Measurements from ENCODE around the gene MTAP.

The MTAP gene

DNA sequence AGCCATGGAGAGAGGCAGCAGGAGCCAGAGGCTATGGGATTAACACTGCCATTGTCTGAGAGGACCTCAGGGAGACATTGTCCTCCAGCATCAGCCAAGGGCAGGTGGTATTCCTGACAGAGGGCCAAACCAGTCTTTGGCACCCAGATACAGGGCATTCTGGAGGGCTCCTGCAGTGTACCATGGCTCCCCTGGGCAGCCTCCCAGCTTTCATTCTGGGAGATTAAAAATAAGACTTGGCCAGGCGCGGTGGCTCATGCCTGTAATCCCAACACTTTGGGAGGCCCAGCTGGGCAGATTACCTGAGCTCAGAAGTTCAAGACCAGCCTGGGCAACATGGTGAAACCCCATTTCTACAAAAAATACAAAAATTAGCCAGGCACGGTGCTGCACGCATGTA is 4.2 kb downstream of the MTAP start:
- no peak for DNase-seq

GRCh38 chr9:21810388-21810787 is 8.0 kb downstream of the MTAP start:
- DNase-seq, result no peak

GRCh38 chr9:21810881-21811280 is 8.4 kb downstream of the MTAP start:
- no peak for DNase-seq

DNA sequence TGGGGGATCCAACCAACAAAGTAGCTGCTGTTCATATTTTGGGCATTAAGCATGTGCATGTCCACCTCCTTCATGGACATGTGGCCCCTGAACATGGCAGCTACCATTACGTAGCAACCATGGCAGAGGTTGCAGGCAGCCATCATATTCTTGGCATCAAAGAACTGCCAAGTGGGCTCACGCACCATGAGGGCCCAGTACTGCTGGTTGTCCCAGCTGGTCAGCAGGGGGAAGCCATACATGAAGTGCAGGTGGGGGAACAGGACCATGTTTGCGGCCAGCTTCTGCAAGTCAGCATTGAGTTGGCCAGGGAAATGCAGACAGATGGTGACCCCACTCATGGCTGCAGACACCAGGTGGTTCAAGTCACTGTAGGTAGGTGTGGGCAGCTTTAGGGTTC is 9.5 kb downstream of the MTAP start:
- no peak for DNase-seq

DNA sequence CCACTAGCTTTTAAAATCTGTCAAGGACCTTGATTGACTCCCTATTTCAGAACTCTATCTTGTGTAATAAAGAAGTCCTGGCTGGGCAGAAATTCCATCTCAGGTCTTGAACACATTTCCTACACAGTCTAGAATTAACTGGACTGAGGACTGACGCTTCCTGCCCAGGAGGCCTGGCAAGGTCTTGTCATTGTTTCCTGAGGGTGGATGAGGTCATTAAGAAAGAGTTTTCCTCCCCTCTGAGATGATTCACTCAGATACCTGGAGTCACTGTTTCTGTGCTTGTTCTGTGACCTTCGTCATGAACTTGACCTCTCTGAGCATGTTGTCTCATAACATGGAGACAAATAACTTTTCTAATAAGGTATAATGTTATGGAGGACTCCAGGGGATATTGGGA is 10.0 kb downstream of the MTAP start:
- DNase-seq, result no peak

- peak; percentile 27 to 55 for DNase-seq
These were observed 10.6 kb downstream of the MTAP start for GRCh38 chr9:21812946-21813568.

GRCh38 chr9:21813575-21814473 is 11.4 kb downstream of the MTAP start:
- peak in 1 of 2 donors; percentile 51 for DNase-seq

DNA sequence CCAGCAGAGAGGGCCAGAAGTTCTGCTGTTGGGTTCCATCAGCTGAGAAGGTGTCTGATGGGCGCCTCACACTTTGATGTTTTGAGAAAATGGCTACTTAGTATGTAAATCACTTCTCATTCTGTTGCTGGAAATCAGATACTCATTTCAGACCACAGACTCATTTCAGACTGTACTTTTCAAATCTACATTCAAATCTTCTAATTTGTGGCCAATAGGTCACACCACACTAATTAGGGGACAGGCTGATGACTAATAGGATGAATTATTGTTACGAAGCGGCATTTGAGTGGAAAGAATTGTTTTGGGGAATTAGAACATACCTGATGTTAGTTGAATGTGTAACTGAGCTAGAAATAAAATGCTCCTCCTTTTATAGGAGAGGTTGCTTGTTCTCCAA is 13.2 kb downstream of the MTAP start:
- no peak for DNase-seq

GRCh38 chr9:21817176-21817575 is 14.7 kb downstream of the MTAP start:
- peak in 1 of 2 donors; percentile 27 for DNase-seq

DNA sequence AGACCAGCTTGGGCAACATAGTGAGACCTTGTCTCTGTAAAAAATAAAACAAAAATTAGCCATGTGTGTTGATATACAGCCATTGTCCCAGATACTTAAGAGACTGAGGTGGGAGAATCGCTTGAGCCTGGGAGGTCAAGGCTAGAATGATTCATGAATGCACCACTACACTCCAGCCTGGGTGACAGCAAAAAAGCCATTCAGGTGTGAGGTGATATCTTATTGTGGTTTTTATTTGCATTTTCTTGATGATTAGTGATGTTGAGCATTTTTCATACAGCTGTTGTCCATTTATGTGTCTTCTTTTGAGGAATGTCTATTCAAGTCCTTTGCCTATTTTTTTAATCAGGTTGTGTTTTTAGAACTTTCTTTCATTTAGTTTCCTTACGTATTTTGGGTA is 23.2 kb downstream of the MTAP start:
- no peak for DNase-seq

- DNase-seq, result no peak
These were observed 26.5 kb downstream of the MTAP start for GRCh38 chr9:21828853-21829410.

DNA sequence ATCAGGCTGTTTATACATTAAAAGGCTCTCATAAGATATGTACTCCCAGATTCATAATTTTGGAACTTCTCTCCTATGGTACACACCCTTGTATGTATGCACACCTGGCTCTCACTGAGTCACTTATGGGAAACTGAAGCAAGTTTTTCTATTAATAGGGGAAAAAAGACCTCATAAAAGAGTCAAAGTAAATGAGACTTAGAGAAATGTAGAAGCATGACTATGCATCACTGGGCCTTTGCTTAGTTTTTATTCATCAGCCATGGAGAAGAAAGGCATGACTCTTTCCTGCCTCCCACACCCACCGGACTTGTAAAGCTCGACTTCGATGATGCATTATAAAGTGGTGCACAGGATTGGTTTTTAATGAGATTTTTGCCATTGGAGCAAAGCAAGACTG is 28.2 kb downstream of the MTAP start:
- no peak for DNase-seq

GRCh38 chr9:21831841-21832509 is 29.5 kb downstream of the MTAP start:
- DNase-seq, result no peak

DNA sequence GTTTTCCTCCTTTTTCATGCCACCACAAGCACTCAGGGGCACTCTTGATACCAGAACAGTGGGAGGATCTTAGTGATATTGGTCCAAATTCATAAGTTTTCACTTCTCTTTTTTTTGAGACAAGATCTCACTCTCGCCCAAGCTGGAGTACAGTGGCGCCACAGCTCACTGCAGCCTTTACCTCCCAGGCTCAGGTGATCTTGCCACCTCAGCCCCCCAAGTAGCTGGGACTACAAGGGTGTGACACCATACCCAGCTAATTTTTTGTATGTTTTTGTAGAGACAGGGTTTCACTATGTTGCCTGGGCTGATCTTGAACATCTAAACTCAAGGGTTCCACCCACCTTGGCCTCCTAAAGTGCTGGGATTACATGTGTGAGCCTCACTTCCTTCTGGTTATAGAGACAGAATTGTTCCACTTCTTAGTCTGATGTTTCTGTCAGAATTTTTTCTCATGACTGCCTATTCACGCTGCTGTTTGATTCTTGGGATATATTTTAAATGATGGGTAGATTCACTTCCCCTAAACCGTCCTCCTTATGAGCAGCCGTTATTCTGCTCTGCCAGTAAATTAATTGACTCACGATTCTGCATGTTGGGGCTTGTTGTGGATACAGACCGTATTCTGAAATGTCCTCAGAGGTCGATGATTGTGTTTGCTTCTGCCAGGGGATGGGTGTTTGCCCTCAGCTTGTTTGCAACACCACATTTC is 30.8 kb downstream of the MTAP start:
- DNase-seq, result peak in 1 of 2 donors; percentile 16

GRCh38 chr9:21835121-21835520 is 32.7 kb downstream of the MTAP start:
- DNase-seq, result no peak

DNA sequence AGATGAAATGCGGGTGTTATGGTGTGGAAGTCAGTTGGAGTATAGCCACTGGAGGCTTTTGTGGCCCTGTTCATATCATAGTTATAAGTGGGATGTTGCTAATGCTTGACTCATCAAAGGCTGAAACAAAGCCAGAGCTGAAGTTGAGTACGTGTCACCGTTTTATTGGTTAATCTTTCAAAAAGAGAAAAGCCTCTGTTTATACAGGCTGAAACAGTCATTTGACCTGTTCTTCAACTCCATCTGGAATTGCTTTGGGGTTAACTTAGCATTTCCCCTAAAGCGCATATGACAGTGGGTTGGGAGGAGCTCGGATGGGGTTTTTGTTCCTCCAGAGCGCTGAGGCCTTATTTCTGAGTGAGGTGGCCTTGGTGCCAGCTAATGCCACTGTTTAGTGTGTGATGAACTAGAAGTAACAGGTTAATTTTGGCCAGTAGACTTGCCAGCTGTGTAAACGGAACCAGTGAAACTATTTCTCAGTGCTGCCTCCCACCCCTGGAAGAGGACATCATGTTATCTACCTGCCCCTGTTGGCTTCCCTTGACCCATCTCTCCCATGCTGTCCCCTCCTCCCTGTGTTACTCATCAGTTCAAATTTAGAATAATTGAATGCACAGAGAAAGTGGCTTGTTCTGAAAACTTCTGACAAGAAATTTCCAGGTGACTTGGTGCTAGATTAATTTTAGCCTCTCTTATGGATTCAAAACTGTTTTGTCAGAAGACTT is 34.2 kb downstream of the MTAP start:
- no peak for DNase-seq

DNA sequence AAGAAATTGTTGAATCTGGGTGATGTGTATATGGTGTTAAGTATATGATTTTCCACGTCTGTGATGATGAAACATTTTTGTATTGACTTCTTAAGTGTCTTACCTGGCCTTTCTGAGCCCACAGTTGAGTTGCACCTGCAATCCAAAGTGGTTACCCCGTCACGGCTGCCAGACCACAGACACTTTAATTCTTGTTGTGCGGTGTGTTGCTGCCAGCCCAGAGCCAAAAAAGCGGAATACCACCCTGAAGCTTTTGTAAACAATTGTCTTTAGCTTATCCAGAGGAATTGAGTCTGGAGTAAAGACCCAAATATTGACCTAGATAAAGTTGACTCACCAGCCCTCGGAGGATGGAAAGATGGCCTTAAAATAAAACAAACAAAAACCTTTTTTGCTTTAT is 35.1 kb downstream of the MTAP start:
- DNase-seq, result no peak

DNA sequence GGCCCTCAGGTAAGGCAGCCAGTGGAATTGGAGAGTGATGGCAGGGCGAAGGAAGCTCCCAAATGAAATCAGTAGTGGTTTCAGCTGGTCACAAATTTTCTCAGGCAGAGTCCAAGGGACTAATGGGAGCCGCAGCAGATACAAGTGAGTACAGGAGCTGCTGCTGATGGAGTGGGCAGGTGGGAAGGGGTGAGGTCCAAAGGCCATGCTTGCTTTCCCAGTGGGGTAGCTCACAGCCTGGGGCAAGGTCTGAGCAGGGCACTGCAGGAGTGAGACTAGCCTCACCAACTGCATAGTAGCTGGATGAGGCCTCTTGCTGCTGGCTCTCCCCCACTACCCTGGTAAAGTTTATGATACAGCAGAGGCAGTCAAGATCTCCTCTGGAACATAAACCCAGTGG is 38.2 kb downstream of the MTAP start:
- no peak for DNase-seq

DNA sequence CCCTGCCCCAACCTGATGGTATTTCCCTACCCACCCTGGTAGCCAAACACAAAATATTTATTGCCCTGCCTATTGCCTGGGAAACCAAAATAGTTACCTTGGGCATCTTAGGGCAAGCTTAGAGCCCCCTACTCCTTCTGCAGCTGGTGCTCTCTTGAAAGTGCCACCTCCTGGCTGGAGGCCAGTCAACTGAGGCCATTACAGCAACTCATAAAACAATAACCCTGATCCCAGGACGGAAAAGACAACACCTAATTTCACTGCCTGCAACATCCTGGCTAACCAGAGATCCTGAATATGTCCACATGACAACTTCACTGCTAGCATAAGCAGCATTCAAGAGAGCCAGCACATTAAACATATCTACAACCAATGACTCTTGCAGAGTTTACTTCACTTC is 38.7 kb downstream of the MTAP start:
- no peak for DNase-seq

- DNase-seq, result no peak
These were observed 46.2 kb downstream of the MTAP start for GRCh38 chr9:21848615-21849014.

DNA sequence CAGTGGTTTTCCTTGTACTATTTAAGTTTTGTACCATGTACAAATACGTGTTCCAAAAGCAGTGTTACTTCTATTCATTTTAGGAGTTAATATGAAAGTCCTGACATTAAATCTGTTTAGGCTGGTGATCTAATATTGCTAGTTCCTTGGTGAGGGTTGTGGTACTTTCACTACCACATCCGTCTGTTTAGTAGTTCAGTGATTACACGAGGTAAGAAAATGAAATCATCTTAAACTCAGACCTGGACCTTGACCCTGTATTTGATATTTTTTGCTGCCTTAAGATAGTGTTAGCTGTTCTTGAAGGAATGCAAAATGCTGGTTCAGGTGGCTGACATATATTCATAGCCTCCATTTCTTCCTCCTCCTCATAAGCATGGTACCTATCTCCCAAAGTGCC is 50.3 kb downstream of the MTAP start:
- no peak for DNase-seq

DNA sequence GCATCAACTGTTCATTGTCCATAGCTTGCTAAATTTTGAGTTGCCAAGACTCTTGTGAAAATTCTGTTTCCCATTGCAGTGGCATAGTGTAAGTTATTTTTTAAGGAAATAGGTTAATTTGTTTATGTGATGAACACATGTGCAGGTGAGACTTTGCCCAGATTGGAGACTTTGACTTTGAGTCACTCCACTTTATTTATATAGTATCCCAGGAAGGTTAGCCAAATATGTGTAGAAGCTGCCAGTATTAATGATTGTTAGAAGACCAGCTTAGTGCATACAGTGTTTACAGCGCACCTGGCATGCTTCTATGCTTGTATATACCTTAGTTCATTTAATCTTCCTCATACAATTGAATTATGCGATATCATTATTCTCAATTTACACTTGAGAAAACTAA is 51.0 kb downstream of the MTAP start:
- DNase-seq, result no peak

Data from bone marrow (tissue), 2 donors.